ENCODE results near the gene SLC35C1.

DNA sequence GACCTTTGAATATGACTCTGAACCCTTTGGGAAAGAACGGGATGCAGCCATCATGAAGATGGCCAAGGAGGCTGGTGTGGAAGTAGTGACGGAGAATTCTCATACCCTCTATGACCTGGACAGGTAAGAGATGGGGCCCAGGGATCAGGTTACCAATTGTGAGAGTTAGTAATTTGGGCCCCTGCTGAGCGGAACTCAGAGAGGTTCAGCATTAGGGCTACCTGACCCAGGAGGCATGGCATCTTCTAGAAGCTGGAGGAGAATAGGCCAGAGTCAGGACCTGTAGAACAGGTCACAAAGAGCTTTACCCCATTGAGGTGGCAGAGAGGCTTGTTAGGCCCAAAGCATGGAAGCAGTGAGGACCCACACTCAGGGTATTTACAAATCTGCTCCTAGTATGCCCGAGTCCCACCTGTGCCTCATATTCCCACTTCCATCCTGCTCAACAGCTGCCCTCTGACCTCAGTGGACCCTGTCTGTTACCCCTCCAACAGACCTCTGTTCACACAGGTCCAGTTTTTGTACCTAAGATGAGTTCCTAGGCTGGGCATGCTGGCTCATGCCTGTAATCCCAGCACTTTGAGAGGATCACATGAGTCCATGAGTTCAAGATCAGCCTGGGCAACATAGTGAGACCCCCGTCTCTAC is 53.9 kb downstream of the SLC35C1 start:
- TF ChIP-seq CTCF (IDR thresholded peaks at IDR 0.05) (no peak), POLR2A (IDR thresholded peaks at IDR 0.05) (no peak), EP300 (IDR thresholded peaks at IDR 0.05) (no peak)
